CD4-positive, alpha-beta T cell treated with Interleukin-6 for 4 hours (primary cell): ENCODE data around the gene TMEM164.
"Not testable (repeated sequence)": the region's sequence is repeated elsewhere in the genome, so short reads cannot be mapped to it uniquely, and the experiment has no call there.

Experiments
- DNase-seq: peaks from one replicate; pipeline ENCODE4 v3.0.0-alpha.2; 2020; ENCODE audit warnings: mixed read lengths

The TMEM164 gene

GRCh38 chrX:110002300-110003166 is at the start of gene TMEM164:
Gene TMEM164 (plus strand): TSS chrX:110003114. CDS start chrX:110003775, 661 bp downstream.
- peak; percentile 88 for DNase-seq

DNA sequence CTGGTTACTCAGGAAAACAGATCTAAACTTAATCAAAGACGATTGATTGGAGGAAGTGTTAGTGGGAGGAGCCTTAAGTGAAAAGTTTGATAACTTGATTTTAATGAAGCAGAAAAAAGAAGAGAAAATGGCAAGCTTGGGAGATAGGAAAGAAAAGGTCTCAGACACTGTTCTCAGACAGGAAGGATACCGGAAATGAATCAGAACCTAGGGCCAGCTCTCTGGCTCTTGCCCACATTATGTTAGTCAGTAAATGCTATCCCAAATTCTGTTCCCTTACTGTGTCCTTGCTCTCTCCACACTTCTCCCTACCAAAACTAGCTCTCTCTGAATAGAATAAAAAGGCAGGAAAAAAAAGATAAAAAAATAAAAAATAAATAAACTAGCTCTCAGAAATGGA is 48.6 kb upstream of the TMEM164 start:
- no peak for DNase-seq

- DNase-seq: no peak
These were observed 48.0 kb upstream of the TMEM164 start for GRCh38 chrX:109954955-109955354.

DNA sequence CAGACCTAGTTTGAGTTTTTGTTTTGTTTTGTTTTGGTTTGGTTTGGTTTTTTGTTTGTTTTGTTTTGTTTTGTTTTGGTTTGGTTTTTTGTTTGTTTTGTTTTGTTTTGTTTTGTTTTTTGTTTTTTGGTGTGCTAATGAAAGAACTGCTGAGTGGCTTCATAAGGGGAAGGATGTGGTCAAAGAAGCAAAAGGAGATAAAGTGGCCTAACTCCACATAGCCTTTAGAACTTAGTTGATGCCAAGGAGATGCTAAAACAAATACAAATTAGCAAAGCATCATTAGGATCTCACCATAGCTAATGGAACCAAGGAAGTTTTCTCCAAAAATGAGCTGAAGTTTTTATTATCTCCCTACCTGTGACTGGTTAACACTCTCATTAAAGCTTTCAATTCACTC is 44.6 kb upstream of the TMEM164 start:
- DNase-seq: no peak

DNA sequence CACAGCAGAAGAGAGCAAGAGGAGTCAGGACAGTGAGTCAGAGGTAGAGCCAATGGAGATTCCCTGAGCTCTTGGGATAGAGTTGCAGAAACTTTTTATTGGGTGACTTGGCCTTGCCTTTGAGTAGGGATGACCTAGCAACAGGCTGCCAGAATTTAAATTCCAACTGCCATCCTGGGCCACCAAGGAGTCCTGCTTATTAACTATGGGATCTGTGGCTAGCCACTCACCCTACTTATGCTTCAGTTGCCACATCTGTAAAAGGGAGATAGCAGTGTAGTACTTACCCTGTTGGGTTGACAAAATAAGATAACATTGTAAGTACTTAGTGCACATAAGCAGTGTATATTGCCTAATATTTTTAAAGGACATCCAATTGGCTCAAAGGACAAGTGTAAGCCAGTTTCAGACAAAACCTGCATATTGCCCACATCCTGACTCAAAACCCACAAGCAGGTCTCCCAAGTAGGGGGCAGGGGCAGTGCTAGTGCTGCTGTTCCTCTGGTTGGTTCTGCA is 43.5 kb upstream of the TMEM164 start:
- no peak for DNase-seq

DNA sequence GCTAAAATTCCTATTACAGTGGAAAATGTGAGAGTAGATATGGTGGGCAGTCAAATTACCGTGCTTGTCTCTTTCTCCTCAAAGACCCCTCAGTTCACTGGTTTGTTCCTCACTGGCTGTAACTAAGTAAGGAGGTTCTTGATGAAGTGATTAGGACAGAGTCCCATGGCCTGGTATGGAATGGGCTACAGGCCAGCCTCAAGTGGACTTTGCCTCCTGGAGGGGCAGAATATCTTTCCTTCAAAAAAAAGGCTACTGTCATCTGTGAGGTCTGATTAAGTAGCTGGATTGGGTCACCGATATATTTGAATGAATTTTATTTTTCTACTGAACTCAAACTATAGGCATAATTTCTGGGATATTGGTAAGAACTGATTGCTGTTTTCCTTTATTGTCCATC is 38.5 kb upstream of the TMEM164 start:
- no peak for DNase-seq

DNA sequence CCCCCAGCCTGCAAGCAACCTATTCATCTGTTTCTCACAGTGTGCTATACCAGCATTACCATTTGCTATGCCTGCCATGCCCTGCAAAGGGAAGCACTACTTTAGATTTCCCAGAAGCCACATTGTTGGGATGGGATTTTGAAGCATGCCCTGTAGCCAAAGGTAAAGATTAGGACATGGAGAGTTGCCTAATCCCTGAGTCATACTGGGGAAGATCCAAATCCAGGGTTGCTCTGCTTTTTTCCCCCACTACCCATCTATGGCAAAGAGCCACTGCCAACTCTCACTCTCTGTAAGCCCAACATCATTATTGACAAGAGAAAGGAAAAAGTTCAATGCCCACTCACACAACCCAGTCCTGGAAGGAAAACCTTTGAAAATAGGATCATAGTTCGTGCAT is 36.7 kb upstream of the TMEM164 start:
- no peak for DNase-seq

GRCh38 chrX:109967156-109967555 is 35.8 kb upstream of the TMEM164 start:
- no peak for DNase-seq

GRCh38 chrX:109970841-109971240 is 32.1 kb upstream of the TMEM164 start:
- not testable (repeated sequence) for DNase-seq

DNA sequence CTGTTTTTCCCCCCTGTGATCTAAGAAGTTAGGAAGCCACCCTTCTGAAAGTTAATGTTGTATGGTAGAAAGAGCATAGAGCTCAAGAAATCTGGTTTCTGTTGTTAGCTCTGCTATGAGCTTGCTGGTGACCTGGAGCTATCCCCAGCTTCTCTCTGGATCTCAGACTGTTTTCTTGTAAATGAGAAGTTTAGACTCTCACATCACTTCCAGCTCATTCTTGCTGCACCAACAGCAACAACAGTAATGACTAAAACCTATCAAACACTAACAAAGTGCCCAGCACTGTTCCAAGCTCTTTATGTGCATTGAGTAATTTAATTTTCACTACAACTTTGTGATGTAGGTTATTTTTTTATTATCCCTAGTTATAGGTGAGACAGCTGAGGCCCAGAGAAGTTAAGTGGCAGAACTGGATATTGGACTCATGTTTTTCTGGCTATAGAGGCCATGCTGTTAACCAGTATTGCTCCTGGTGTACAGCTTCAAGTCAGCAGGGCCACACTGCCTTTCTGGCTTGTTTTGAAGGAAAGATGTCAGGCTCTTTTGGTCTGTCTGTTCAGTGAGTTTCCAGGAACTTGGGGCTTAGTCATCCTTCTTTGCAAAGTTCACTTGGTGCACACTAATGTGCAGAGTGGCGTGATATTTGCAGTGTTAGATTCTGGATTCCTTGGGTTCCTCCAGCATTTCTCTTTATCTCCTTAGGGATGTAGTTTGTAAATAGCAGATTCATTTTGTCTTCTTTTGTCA is 27.8 kb upstream of the TMEM164 start:
- no peak for DNase-seq

- DNase-seq: not testable (repeated sequence)
These were observed 17.7 kb upstream of the TMEM164 start for GRCh38 chrX:109985210-109985609.

DNA sequence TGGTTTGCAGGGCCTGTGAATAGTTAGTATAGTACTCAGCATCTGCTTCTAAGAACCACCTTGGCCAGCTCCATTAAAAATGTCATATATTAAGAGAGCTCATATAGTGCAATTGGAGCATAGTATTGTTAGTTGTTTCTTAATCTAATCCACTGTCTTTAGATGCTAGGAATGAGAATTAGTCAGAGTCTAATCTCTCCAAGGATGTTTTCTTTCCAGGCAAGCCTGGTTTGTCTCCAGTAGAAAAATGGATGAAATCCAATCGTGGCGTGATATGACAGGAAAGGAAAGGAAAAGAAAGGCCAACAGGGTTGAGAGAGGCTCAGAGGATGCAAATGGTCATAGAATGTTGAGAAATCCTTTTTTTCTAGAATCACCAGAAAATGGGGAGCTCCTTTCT is 15.0 kb upstream of the TMEM164 start:
- no peak for DNase-seq

DNA sequence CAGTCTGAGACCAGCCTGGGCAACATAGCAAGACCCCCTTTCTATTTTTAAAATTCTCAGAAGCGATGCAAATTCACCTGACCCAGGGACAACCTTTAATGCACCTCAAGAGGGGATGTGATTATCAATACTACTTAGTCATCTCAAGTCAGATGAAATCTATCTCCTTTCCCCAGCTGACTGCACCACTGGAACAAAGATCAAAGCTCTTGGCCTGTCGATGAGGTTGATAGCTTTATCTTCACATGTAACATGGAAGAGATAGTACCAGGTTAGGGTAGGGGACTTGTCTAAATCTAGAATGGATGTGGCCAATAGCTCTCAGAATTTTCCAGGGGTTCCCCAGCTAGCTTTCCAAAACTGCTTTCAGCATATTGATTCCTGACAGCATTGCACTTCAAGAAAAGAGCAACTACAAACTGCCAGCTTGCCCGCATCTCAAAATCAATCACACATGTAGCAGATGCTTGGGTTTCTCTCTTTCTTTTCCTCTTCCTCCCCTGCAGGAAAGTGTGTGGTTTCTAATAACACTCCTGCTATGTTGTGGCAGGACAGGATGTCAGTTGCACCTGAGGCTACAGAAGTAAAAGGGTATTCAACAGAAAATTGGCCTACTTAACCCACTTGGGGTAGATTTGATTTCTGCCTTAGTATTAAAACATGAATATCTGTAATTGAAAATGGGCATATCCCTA is 12.2 kb upstream of the TMEM164 start:
- DNase-seq: no peak

DNA sequence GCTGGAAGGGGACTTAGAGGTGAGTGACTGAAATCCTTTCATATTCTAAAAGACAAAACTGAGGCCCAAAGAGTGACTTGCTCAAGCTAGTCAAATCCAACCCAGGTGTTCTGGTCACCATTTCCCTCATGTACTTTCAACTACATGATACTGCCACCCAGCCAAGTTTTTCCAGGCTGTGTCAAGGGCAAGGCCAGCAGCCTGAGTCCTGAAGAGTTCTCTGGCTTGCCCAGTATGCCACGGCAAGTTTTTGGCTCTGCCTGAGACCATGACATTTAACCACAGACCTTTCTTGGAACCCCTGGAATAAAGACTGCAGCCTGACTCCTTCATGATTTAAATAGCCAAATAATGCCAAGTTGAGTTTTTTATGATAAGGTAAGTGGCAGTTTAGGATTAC is 10.7 kb upstream of the TMEM164 start:
- no peak for DNase-seq

DNA sequence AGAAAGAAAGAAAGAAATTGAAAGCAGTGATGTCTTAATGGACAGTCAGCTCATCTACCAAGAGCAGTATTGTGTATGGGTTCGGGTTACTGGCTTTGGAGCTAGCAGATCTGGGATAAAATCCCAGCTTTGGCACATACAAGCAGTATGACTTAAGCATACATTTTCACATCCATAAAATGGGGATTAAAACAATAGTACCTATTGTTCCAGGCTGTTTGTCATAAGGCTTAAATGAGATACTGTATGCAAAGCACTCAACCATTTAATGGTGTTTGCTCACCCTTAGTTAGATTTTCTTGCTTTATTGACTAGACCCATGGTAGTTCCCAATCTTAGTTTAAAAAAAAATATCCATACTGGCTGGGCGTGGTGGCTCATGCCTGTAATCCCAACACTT is 7.8 kb upstream of the TMEM164 start:
- DNase-seq: no peak

DNA sequence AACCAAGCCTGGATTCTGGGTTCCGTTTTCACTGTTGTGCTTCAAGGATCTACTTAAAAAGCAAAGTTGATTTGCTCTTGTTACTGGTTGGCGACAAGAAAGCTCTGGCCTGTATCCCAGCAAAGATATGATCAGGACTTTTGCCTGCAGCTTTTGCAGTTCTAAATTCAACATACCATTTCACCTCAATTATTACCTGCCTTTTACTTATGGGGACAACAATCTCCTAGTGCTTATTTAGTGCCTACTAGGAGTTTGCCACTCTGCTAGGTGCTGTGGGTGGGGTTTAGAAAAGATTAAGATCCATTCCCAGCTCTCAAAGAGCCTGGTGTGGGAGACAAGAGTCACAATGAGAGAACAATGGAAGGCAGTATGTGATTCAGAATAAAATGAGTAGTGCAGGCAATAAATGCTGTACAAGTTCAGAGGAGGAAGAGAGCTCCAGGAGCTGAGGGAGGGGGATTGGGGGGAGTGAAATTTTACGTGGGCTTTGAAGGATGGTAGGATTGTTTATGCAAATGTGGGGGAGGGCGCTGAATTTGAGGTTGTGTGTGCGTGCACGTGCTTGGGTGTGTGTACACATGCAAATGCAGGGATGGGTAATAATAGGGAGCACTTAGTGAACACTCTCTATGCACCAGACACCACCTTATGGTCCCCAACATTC is 5.0 kb upstream of the TMEM164 start:
- DNase-seq: no peak

DNA sequence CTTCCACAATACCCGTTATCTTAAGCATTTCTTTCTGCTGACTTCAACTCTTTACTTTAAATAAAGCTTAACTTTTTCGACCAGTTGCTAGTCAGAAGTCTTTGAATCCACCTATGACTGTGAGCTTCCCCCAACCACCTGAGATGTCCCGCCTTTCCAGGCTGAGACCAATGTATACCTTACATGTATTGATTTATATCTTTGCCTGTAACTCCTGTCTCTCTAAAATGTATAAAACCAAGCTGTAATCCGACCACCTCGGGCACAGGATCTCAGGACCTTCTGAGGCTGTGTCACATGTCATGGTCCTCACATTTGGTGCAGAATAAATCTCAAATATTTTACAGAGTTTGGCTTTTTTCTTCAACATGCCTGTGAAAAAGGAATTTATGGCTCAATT is 2.9 kb upstream of the TMEM164 start:
- DNase-seq: no peak

GRCh38 chrX:110000847-110001713 is 1.8 kb upstream of the TMEM164 start:
- DNase-seq: no peak

- no peak for DNase-seq
These were observed 1.1 kb upstream of the TMEM164 start for GRCh38 chrX:110001740-110002299.

- no peak for DNase-seq
These were observed 548 bp downstream of the TMEM164 start for GRCh38 chrX:110003167-110004156.
